Mononuclear cell (primary cell): ENCODE measurements around the gene NIPAL3. TPM values are rescaled to one million over a fixed set of nuclear protein-coding genes. Genes with fewer than 3 reads are reported as not detected.

Experiments
- H3K27me3 ChIP-seq: 2 replicates; pipeline ENCODE4 v1.6.0; 2011; ENCODE audit warnings: low read length, control low read depth; ENCODE audit not compliant: insufficient read depth
- H3K4me1 ChIP-seq: 2 replicates; pipeline ENCODE4 v1.5.1; 2011; ENCODE audit warnings: mild to moderate bottlenecking, low read length, control low read depth; ENCODE audit not compliant: insufficient read depth
- H3K4me3 ChIP-seq: 2 replicates; pipeline ENCODE4 v1.5.1; 2011; ENCODE audit warnings: mild to moderate bottlenecking, low read length, moderate library complexity
- H3K9me3 ChIP-seq: 2 replicates; pipeline ENCODE4 v1.5.1; 2011; ENCODE audit warnings: low read depth, mild to moderate bottlenecking, control low read depth, low read length
- total RNA-seq: library from RNA; depleted of rRNA; stranded (reverse); fragments of >200 nt; gene quantifications from one replicate; pipeline ENCODE4 v1.2.3, GENCODE V29; 2012

Gene NIPAL3
- total RNA-seq, 1 donor: 17.9 TPM

DNA sequence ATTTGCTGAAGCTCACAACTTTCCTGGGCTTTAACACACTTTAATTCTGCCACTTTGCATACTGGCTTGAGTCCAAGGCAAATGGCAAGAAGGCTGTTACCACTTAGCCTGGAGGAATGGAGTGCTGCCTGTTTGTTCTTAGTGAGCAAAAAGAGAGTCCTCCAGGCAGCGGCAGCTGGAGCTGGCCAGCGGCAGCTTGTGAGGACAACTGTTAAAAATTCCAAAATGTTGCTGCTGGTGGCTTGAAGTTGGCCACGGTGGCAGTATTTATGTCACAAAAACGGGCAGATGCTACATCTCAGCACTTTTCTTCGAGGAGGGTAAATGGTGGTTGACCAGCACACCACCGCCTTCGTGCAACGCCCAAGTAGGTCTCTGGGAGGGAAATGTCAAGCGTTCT, 29.4 kb upstream of the NIPAL3 start:
- no peak overlapping the region for H3K4me3 ChIP-seq
- H3K9me3 ChIP-seq: no peaks in the 10 kb centered on the region
- no peaks in the 10 kb centered on the region for H3K27me3 ChIP-seq
- H3K4me1 ChIP-seq: peaks cover 23% of the 10 kb centered on the region

DNA sequence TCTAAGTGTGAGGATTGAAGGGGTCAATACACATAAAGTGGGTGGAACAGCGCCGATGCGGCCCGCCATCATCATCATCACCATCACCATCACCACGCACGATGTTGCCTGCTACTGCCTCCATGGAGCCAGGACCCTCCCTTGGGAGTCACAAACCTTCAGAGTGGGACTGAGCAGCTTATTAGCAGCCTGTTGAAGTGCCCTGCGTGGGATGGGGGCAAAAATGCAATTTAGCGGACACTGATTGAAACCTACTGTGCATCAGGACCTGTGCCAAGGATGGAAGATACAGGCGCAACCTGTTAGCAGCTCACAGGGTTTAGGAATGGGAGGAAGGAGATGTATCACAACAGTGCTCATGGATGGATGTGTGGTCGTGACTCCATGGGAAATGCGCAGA, 28.7 kb upstream of the NIPAL3 start:
- no peaks in the 10 kb centered on the region for H3K9me3 ChIP-seq
- H3K4me3 ChIP-seq: no peak overlapping the region
- peaks cover 27% of the 10 kb centered on the region for H3K4me1 ChIP-seq
- H3K27me3 ChIP-seq: no peaks in the 10 kb centered on the region

DNA sequence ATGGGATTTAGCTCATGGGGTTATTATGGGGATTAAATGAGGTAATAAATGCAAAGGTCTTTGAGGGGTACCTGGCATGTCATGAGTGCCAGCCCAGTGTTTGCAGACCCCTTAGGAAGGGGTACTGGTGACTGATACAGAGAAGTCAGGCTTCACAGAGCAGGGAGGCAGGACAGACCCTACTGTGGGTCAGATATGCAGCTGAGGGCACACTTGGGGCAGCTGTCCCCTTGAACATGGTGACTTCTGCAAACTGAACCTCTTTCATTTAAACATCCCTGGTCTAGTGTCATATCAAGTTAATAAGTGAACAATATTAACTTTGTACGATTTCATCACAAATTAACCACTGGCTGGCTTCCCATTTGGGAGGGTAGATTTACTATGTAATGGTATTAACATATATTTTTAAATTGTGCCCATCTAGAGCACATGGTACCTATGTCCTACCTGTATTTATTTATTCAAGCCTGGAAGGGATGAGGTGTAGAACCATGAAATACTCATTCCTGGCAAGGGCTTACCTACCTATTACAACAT, 27.9 kb upstream of the NIPAL3 start:
- Histone ChIP-seq H3K9me3 (no peaks in the 10 kb centered on the region), H3K4me1 (peaks cover 34% of the 10 kb centered on the region), H3K4me3 (no peak overlapping the region), H3K27me3 (no peaks in the 10 kb centered on the region)

DNA sequence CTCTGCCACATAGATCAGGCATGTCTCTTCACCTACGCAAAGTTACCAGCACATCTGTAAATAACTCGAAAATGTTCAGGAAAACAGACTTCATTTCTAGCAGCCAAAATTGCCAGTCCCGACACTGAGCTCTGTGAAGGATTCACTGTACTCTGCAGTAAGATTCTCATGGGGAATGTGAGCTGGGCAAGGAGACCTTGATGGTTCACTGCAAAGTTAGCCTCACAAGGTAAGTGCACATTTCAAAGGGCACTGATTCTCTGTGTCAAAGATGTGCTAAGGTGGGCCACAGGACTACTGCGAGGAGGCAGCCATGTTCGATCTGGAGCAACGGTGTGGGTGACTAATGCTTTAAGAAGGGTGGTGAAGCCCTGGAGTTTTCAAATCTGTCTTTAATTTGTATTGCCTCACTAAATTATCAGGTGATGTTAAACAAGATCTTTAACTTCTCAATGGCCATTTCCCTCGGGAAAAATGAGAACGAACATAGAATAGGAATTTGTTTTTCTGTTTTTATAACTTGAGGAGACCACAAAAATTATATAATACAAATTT, 27.2 kb upstream of the NIPAL3 start:
- H3K9me3 ChIP-seq: no peaks in the 10 kb centered on the region
- no peaks in the 10 kb centered on the region for H3K27me3 ChIP-seq
- H3K4me3 ChIP-seq: no peak overlapping the region
- peaks cover 39% of the 10 kb centered on the region for H3K4me1 ChIP-seq

DNA sequence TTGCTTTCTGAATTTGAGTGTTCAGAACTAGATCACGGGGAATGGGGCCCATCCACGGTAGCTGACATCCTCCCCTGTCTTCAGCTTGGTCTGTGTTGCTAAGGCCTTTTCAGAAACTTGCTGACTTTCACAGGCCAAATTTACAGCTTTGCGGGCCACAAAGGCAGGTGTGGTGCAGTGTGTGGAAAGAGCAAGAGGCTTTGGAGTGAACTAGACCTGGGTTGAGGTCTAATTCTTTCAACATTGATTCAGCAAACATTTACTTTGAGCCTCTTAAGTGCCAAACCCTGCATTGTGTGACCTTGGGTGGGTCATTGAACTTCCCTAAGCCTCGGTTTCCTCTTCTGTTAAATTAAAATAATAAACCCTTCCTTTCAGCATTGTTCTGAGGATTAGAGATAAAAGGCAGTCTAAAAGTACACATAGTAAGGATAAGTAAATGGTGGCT, 26.3 kb upstream of the NIPAL3 start:
- no peak overlapping the region for H3K4me3 ChIP-seq
- no peaks in the 10 kb centered on the region for H3K27me3 ChIP-seq
- no peaks in the 10 kb centered on the region for H3K9me3 ChIP-seq
- peaks cover 31% of the 10 kb centered on the region for H3K4me1 ChIP-seq

DNA sequence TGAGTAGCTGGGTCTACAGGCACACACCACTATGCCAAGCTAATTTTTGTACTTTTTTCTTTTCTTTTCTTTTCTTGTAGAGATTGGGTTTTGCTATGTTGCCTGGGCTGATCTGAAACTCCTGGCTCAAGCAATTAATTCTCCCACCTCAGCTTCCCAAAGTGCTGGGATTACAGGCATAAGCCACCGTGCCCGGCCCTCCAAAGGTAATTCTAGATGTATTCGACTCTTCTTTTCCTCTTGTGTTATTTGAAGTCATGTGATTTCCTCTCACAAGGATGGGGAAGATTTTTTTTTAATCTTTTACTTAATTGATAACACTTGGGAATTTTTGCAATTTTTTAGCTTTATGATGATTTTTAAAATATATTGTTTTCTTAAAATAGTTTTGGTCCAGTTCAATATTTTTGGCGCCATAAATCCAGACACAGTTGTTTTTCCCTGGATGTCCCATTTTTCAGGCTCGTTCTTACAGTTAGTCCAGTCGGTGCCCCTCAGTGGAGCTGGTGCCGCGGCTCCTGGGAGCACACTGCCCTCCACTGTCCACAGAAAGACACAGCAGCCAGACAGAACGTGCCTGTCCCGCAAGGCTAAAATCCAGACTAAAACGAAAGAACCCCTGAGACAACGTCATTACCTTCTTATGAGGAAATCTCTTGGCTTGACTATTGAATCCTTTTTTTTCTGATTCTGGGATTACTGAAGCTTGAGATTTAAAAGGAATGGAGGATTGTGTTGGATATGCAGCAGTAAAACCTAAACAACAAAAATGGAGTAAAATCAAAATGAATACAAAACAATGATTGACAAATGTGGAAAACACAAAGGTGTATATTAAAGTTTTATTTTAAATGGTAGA, 24.4 kb upstream of the NIPAL3 start:
- H3K4me3 ChIP-seq: no peak overlapping the region
- H3K27me3 ChIP-seq: no peaks in the 10 kb centered on the region
- peaks cover 16% of the 10 kb centered on the region for H3K4me1 ChIP-seq
- no peaks in the 10 kb centered on the region for H3K9me3 ChIP-seq

DNA sequence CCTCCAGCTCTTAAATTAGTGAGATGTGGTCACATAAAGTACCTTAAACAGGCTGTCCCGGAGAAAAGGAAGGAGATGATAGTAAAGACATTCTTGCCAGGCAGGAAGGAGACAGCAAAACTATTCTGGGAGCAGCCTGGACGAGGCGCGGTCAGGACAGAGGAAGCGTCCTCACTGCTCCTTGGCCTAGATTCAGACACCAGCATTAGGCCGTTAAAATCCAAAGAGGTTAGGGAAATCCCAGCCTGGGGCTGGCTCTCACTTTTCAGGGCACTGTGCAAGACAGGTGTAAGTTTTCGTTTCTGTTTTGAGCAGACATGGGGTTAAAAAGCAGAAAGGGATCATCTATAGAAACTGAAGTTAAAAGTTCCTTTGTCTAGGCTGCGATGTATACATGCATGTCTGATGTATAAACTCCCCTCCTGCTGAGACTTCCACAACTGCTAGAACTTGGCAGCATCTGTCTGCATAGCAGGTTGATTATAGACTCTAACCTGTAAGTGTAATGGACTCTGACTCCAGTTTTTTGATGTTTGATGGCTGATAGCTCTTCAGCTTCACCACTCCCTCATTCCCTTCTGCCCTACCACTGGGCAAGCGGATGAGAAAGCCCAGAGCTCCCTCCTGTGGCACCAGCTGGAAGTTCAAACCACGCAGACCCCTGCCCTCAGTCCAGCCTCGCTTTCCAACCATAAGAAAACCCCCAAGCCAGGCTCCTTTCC, 23.6 kb upstream of the NIPAL3 start:
- H3K9me3 ChIP-seq: no peaks in the 10 kb centered on the region
- no peaks in the 10 kb centered on the region for H3K27me3 ChIP-seq
- H3K4me3 ChIP-seq: no peak overlapping the region
- H3K4me1 ChIP-seq: peaks cover 16% of the 10 kb centered on the region

DNA sequence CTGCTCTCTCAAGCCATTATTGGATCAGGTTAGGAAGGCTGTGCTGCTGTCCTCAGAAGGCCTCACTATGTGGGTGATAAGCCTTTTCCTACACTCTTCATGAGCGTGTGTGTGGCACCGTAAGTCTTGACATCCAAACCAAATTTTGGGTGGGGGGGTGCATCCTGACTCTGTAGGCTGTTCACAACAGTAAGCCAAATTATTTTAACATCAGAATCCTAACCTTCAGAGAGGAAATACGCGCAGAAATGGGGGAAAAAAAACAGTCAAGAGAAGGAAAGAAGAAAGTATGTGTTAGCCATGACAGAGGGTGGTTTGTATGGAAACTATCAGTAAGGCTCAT, 23.0 kb upstream of the NIPAL3 start:
- Histone ChIP-seq H3K9me3 (no peaks in the 10 kb centered on the region), H3K4me1 (peaks cover 16% of the 10 kb centered on the region), H3K4me3 (no peak overlapping the region), H3K27me3 (no peaks in the 10 kb centered on the region)

DNA sequence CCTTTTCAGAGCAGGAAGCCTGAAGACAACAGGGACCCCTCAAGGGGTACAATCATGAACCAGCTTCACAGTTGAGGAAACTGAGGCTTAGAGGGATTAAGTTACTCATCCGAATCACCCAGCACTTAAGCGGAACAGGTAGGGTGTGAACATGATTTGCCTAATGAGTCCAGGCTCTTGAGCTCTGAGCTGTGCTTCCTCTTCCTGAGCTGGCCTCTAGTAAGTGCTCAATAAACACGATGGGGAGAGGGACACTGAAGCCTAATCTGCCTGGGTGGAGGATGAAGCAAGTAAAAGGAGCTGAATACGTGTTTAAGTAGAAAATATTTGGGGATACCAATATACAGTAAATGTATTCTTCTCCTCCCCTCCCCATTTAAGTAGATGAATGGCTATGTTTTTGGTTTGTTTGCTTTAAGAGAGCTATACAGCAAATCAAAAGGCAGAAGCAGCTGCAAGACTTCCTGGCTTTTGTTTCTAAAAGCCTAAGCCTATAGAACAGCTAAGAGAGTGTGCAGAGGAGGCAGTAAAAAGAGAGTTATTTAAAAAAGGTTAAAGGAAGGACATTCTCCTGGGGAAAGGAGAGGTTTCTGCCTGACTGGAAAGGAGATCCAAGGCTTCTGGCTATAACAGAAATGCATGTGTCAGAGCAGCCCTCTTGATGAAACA, 22.5 kb upstream of the NIPAL3 start:
- H3K4me3 ChIP-seq: no peak overlapping the region
- H3K4me1 ChIP-seq: peaks cover 16% of the 10 kb centered on the region
- H3K9me3 ChIP-seq: no peaks in the 10 kb centered on the region
- H3K27me3 ChIP-seq: no peaks in the 10 kb centered on the region

DNA sequence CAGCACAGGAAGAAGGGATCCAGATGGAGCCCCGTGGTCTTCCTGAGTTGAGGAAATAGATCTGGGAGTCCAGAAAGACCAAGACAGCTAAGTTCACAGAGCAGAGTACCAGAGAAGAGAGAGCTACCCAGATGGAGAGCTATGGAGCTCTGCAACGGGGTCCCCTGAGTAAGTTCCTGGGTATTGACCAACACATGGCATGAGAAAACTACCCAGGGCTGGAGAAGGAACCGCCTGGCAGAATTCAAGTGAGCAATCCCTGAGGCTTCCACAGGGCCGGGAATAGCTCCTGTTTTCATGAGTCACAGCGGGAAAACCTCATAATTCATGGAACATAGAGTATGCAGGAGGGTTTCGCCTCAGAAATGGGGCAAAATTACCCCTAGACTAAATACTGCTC, 21.7 kb upstream of the NIPAL3 start:
- H3K4me1 ChIP-seq: peaks cover 16% of the 10 kb centered on the region
- no peak overlapping the region for H3K4me3 ChIP-seq
- no peaks in the 10 kb centered on the region for H3K9me3 ChIP-seq
- H3K27me3 ChIP-seq: no peaks in the 10 kb centered on the region

DNA sequence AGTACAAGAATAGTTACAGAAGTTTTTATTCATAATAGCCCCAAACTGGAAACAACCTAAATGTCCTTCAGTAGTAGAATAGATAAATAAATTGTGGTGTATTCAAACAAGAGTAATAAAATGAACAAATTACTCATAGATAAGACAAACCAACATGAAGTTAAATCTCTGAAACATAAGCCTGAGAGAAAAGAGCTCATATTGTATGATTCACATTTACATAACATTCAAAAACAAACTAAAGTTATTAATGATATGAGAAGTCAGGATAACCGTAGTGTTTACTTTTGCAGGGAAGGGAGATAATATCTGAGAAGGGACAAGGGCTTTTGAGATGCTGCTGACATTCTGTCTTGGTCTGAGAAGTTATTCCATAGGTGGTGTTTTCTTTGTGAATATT, 15.5 kb upstream of the NIPAL3 start:
- no peak overlapping the region for H3K4me3 ChIP-seq
- no peaks in the 10 kb centered on the region for H3K4me1 ChIP-seq
- no peaks in the 10 kb centered on the region for H3K27me3 ChIP-seq
- H3K9me3 ChIP-seq: no peaks in the 10 kb centered on the region

DNA sequence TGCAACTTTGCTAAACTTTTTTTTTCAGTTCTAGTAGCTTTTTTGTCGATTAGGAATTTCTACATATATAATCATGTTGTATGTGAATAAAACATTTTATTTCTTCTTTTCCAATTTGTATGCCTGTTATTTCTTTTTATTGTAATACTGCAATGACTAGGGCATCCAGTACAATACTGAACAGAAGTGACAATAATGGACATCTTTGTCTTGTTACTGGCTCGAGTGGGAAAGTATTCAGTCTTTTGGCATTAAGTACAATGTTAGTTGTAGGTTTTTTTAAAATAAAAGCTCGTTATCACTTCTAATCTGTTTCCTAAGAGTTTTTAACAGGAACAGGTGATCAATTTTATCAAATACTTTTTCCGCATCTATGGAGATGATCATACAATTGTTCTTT, 11.8 kb upstream of the NIPAL3 start:
- Histone ChIP-seq H3K9me3 (peaks cover 5% of the 10 kb centered on the region), H3K27me3 (no peaks in the 10 kb centered on the region), H3K4me3 (no peak overlapping the region), H3K4me1 (no peaks in the 10 kb centered on the region)

DNA sequence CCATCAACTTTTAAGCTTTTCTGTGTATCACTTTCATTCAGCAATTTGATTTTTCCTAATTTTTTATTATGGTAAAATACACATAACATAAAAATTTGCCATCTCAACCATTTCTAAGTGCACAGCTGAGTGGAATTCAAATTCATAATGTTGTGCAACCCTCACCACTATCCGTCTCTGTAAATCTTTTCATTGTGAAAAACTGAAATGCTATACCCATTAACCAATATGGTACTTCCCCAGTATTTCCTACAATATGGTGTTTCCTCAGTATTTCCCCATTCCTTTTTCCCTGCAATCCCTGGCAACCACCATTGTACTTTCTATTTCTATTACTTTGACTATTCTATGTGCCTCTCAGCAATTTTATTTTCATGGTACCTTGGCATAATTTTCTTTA, 8.8 kb upstream of the NIPAL3 start:
- H3K4me3 ChIP-seq: no peak overlapping the region
- H3K27me3 ChIP-seq: no peaks in the 10 kb centered on the region
- H3K9me3 ChIP-seq: peaks cover 5% of the 10 kb centered on the region

DNA sequence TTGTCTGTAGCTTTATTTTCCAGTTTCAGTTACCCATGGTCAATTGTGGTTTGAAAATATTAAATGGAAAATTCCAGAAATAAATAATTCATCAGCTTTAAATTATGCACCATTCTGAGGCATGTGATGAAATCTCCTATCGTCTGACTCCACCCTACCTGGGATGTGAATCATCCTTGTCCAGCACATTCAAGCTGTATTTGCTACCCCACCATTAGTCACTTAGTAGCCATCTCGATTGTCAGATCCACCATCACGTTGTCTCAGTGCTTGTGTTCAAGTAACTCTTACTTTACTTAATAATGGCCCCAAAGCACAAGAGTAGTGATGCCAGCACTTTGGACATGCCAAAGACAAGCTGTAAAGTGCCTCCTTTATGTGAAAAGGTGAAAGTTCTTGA, 6.1 kb upstream of the NIPAL3 start:
- H3K27me3 ChIP-seq: no peaks in the 10 kb centered on the region
- peaks cover 14% of the 10 kb centered on the region for H3K4me1 ChIP-seq
- H3K4me3 ChIP-seq: no peak overlapping the region
- H3K9me3 ChIP-seq: peaks cover 5% of the 10 kb centered on the region

More for the DNA sequence above, 8.8 kb upstream of the NIPAL3 start:
- no peaks in the 10 kb centered on the region for H3K4me1 ChIP-seq

DNA sequence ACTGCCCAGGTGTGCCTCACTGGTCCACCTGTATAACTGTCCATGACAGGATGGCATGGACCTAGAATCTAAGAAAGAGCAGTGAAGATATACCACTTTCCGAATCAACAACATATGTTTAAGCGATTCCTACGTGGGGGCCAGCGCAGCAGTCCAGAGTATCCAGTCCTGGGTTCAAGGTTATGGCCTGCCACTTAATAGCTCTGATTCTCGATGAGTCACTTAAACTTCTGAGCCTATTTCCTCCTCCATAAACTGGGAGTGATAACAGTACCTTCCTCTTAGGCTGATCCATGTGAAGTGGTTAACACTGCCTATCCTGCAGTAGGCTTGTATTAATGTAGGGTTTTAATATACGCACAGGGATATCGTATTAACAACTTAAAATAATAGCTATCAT, 4.9 kb upstream of the NIPAL3 start:
- H3K4me1 ChIP-seq: peaks cover 20% of the 10 kb centered on the region
- H3K27me3 ChIP-seq: no peaks in the 10 kb centered on the region
- H3K9me3 ChIP-seq: peaks cover 5% of the 10 kb centered on the region
- no peak overlapping the region for H3K4me3 ChIP-seq
